ENCODE measurements around the gene CBX4.

GRCh38 chr17:79837888-79838521 lies 1.2 kb downstream of the CBX4 start:
- TF ChIP-seq EZH2 (optimal IDR thresholded peaks at IDR 0.05; ENCODE audit: low read depth, low read length) (no peak), CTCF (IDR thresholded peaks at IDR 0.05; ENCODE audit: low read length) (no peak), EZH2phosphoT487 (IDR thresholded peaks at IDR 0.05; ENCODE audit: low read length) (no peak)
